DMS153 treated with DMSO at 0.1 percent for 48 hours (cell line): ENCODE data around the gene ROBO3.

Experiments used
- DNase-seq: peaks from one replicate; lab custom pipeline; 2025; ENCODE audit not compliant: unreplicated experiment; lab: John Stamatoyannopoulos, UW

ROBO3 gene

DNA sequence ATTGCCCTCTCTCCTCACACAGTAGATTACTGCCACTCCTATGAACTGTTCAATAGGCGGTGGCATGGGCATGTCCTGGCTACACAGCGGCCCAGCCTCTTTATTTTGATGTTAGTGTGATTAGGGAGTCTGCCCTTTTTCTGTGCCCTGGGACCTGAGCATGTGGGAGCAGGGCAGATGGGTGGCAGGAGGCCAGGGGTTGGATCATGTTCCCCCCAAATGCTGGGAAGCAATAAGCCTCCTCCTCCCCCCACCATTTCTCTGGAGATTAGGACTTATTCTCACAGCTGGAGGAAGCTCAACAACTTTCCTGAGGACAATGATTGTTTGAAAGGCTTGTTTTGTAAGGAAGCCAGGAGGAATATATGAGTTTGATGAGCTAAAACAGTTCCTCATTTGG is 54.7 kb downstream of the ROBO3 start:
- DNase-seq: no peak

- no peak for DNase-seq
Measured at GRCh38 chr11:124920356-124920755, 55.1 kb downstream of the ROBO3 start.

DNA sequence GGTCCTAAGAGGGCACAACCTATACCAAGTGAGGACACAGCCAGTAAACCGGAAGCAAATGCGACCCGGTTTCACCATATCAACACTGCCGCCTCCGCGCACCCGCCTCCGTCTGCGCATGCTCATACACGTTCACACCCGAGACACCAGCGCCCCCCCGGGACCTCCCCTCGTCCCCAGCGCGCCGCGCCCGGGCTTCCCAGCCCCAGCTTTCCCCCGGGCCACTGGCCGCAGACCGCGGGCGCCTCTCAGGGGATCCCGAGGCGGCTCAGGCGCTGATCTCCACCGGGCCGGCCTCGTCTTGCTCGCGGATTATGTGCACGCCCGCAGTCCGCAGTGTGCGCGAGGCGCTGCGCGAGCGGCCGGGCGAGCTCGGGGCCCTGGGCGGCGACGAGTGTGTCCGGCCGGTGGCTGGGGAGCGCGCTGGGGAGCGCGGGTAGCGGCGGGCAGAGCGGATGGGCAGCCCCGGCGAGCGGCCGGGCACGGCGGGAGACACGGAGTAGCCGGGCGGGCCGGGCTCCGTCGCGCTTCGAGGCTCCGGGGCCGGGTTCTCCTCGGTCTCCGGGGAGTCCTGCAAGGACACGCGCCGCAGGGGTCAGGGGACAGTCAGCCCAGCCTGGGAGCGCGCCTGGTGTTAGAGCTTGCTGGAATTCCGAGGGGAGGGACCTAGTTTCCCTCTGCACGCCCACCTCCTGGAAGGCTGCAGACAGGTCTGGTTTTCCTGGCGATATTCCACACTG is 55.8 kb downstream of the ROBO3 start:
- peak; percentile 33 for DNase-seq

GRCh38 chr11:124922831-124923230 is 57.6 kb downstream of the ROBO3 start:
- DNase-seq: no peak

DNA sequence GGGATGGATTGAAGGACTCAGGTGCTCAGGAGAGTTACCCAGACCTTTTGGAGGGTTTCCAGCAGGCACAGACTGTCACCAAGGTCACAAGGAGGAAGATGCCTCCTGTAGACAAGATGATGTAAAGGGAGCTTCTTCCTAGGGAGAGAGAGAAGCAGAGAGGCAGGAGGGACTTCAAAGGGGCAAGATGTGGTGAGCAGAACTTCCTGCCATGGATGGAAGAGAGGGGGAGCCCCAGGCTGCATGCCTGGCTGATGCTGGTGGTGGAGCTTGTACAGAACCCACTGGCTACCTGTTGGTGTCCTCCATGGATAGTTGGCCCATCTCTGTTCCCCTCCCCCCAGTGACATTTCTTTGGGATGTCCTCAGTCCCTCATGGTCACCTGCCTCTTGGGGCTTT is 58.1 kb downstream of the ROBO3 start:
- no peak for DNase-seq

DNA sequence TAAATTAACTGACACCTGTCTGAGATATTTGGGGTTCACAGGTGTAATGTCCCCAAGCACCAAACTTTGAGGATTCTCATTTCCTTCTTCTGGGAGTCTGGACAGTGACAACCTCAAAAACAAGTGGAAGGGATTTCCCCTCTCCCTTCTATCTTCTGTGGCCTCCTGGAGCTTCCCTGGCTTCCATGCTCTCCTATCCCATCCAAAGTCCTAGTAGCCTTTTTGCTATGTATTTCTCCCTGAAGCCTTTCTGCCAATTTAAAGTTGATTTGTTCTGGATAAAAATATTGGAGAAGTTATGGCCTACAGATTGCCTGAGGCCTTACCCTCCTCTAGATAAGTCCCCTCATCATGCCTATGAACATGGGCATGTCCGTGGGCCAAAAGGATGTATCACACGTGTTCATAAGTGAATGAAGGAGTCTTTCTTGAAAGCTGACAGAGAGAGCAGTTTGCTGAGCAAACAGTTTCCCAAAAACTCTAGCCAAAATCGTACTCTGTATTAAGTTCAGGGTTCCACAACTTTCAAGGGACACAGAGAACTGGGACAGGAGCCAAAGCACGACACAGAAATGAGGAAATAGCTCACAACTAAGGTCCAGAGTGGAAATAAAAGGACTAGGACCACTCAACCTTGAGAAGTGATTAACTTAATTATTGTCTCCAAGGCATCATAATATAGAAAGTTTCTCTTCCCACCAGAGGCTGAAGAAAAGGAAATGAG is 63.9 kb downstream of the ROBO3 start:
- DNase-seq: no peak

DNA sequence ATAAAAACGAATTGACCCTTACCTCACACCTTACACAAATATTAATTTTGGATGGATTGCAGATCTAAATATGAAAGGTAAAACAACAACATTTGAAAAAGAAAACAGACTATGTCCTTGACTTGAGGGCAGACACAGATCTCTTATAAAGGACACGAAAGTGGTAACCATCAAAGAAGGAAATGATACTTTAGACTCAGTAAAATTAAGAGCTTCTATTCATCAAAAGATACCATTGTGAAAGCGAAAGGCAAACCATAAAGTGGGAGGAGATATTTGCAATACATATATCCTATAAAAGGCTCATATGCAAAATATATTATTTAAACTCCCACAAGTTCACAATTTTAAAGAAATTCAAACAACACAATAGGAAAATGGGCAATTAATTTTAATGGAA is 65.6 kb downstream of the ROBO3 start:
- no peak for DNase-seq
